GM19238 (cell line): ENCODE measurements around the gene GREB1.

Source experiments
- DNase-seq: peaks from one replicate; pipeline ENCODE4 v3.0.0; 2011; ENCODE audit warnings: low spot score; ENCODE audit not compliant: insufficient read length

Gene GREB1

GRCh38 chr2:11533278-11534070, at the start of gene GREB1:
GREB1 (plus strand) TSS chr2:11534045; CDS start chr2:11556615, 22,570 bp downstream.
- no peak for DNase-seq

DNA sequence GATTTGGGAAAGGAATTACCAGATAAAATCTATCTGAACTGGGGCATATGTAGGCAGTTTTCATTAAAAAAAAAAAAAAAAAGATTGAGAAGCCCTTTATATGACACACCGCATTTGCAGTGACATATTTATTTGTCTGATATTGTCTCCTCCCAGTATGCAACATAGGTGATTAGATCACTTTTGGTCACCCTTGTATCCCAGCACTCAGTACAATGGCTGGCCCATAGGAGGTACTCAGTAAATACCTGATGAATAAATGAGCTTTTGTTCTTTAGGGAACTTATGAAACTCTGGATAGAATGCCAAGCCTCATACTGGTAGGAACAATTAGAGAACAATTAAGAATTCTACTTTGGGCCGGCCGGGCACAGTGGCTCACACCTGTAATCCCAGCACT, 45.0 kb upstream of the GREB1 start:
- DNase-seq: no peak

DNA sequence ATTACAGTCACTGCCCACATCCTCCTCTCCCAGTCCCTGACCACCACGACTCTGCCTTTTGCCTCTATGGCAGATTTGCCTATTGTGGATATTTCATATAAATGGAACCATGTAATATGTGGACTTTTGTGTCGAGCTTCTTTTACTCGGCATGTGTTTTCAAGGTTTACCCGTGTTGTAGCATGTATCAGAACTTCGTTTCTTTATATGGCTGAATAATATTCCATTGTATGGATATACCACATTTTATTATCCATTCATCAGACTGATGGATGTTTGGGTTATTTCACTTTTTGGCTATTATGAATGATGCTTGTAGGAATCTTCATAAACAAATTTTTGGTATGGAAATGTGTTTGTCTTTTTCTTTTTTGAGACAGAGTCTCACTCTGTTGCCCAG, 43.7 kb upstream of the GREB1 start:
- no peak for DNase-seq

DNA sequence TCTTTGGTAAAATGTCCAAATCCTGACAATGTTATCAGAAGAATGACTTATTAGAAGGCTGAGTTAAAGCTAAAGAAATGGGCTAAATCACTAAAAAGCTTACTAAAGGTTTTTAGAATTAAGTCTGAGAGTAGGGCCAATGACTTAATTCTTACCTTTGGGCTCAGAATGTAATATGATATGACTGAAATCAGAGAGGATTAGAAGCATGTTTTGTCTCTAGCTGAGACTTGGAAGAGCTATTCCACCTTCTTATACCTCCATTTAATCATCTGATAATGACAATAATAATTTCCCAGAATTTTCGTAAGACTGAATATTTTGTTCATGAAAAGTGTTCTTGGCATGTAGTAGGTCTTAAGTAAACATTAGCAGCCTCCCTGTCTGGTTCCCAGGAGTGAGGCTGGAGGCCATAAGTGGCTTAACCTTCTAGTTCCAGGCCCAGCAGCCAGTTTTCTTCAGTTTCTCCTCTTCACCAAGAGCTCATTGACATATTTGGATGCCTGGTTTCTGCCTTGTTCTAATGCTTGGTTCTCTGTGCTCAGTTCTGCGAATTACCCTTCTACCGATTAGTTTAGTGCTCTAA, 42.4 kb upstream of the GREB1 start:
- DNase-seq: no peak

DNA sequence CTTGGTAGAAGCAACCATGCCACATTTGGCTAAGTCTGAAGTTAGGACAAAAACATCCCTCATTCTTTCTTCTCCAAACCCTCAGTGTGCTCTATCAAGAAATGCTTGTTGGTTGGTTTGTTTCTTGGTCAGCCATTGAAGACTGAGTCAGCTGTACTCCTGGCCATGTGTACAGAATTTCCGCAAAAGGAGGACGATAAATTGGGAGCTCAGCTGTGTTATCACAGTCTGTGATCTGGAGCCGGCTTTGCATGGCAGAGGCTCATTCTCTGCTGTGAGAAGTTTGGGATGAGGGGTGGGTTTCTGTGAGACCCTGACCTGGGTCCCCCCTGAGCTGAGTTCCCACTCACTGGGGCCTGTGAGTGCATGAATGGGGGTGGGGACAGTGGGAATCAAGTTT, 41.6 kb upstream of the GREB1 start:
- no peak for DNase-seq

DNA sequence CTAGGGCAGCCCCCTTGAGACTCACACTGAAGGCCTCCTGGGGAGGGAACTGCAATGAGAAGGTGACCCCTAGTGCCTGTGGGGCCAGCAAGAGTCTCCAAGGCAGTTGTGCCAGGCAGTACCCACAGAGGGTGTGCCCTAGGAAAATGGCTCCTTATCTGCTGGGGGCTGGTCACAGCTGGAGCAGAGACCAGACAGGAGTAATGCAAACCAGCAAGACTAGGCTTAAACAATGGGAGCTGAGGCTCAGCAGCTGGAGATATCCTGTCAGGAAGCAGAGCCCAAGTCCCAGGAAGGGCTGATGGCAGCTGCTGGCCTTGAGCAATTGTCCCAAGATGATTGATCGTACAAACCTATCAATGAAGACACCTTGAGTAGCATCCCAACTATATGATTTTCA, 41.1 kb upstream of the GREB1 start:
- DNase-seq: no peak

GRCh38 chr2:11493282-11493681, 40.6 kb upstream of the GREB1 start:
- no peak for DNase-seq

- no peak for DNase-seq
Measured at GRCh38 chr2:11494310-11494709, 39.5 kb upstream of the GREB1 start.

DNA sequence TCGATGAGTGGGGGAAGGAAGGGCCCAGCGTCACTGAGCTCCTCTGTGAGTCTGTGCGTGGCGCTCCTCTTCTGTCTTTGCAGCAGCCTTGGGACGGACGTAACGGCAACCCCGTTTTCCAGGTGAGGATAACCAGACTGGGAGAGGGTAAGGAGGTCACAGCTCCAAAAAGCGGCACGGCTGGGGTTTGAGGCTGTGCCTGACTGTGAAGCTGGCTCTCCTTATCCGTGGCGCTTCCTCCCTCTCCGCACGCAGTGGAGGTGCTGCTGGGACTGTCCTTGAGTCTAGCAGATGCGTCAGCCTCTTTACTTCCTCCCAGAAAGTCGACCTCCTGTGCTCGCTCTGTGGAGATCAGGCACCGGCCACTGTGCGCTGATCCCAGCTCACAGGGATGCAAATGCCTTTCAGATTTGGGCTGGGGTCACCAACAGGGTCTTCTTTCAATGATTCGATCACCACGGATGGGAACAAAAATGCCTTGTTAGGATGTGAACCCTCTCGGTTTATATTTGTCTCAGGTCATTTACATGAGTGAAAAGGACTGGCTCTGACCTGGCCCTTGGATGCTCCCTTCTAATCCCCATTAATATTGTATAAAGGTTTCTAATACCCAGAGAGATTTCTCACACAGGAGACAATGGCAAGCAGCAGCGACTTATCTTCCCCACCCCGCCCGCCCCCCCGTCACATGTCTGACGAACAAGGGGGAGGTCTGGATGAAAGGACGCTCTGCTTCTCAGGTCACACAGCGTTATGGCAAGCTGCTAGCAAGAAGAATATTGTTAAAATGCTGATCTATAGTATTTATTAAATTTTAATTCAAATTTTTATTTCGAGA, 37.8 kb upstream of the GREB1 start:
- no peak for DNase-seq

DNA sequence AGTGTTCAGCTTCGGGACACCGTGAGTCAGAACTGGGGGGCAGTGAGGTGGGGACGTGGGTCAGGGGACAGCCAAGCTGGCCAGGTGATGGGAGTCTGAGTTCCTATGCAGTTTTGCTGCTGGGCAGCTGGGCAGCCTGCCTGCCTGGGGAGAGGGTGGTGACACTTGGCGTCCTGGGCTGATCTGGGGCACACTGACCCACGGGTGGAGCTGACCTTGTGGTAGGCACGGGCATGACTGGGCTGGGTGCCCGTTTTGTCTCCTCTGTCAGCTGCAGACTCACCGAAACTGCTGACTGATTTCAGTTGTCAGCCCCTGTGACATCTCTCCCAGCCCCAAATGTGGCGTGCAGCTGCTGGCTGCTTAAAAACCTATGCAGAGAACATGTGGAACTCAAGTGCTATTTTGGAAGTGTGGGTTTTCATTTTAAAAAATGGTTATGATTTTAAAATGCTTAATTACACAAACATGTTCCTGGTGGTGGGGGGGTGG, 35.3 kb upstream of the GREB1 start:
- DNase-seq: no peak

DNA sequence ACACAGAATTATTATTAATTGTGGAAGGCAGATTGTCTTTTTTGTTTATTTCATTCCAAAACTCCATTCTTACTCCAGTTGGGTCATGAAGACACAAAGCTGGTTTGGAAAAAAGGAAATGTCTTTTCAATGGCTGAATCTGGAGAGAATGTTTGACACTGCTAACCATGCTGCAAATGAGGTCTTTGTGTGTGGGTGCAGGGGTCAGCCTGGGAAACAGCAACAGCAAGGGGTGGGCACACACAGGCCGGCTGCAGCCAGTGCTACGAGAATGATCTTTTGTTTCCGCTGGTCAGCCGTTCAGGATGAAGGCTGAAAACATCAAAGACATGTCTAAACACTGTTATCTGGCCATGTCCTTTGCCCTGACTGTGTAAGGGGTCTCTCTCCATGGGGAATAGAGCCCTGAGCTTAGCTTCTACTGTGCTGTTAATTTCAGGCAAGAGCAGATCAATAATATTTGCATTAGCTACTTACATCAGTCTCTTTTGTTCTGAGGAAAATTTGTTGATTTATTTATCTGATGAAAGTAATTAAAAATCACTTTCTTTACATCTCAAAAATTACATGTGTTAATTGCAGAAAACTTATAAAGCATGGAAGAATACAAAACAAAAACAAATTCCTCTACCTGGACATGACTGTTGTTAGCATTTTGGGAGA, 34.6 kb upstream of the GREB1 start:
- DNase-seq: no peak

GRCh38 chr2:11500702-11501303, 33.0 kb upstream of the GREB1 start:
- DNase-seq: no peak

- no peak for DNase-seq
Measured at GRCh38 chr2:11502740-11503292, 31.0 kb upstream of the GREB1 start.

DNA sequence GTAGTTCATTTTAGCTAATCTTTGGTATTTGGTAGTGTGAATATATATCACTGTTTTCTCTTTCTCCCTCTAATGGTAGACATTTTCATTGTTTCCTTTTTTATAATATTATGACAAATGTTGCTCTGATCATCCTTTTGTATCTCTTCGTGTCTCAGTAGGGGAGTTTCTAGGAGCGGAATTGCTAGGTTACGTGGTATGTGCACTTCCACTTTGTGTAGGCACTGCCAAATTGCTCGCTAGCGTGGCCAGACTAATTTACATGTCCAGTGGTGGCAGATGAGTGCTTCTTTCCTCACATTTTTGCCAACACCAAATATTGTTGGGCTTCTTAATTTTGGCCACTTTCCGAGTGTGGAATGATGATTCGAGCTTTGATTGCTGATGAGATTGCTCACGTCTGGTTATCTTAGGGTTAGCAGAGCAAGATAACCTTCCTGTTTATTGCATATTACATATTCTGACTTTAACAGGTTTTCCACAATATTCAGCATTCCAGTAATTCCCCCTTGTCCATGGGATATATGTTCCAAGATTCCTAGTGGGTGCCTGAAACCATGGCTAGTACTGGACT, 30.4 kb upstream of the GREB1 start:
- DNase-seq: no peak

- DNase-seq: no peak
Measured at GRCh38 chr2:11505652-11506610, 27.9 kb upstream of the GREB1 start.

DNA sequence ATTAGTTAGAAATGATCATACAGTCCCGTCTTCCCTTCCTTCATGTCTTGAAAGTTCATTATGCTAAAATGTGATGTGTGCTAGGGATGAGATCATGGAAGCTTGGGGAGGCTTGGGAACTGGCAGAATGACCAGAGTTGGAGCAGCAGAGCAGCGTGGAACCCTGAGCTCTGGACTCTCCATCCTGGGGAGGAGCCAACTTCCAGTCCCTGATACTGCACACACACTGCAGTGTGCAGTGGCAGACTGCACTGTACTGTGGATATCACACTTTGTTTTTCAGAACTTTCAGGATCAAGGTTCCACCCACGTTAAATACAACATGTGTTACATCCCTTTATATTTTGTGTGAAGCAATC, 27.3 kb upstream of the GREB1 start:
- DNase-seq: no peak

DNA sequence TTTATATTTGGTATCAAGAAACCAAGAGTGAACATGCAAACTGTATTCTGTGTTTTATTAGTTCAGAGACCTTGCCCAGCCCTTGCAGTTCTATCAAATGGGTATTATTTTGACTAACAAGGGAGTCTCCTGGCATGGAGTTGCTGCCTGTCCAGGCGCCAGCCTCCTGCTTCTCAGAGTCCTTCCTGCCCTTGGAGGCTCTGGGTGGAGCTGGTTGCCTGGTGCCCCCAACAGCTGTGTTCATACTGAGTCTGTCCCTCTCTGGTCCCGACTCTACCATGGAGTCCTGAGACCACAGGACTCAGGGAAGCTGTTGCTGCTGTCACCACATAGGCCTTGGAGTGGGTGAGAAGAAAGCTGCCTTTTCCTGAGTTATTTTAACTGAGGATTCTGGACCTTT, 26.3 kb upstream of the GREB1 start:
- DNase-seq: no peak

DNA sequence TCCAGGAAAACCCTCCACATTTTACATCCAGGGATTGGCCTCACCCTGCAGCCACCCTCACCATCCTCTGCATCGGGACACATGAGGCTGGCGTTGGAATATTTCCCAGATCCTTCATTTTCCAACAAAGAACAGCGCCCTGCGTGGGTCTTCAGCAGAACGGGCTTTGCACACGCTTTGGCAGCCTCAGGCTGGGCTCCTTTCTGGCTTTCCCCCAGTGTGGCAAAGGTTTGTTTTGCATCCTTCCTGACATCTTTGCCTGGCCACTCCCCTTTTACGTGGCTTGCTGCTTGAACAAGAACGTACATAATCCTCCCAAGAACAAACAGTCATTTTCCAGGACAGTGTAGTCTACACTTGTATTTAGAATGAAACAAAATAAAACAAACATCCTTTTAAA, 25.6 kb upstream of the GREB1 start:
- no peak for DNase-seq

- no peak for DNase-seq
Measured at GRCh38 chr2:11509657-11510360, 24.0 kb upstream of the GREB1 start.
